SK-N-SH (cell line): Measurements from ENCODE around the gene CPA1.

Experiments used
- CHD2 ChIP-seq: fragments of 150-350 bp; IDR thresholded peaks from 2 replicates; pipeline ENCODE4 v1.6.1; 2018; ENCODE audit warnings: low read length; ENCODE audit not compliant: partially characterized antibody
- CTCF ChIP-seq: fragments of 200-600 bp; sonication (generic); IDR thresholded peaks from 2 replicates; pipeline ENCODE4 v1.6.1; 2017; ENCODE audit warnings: antibody characterized with exemption, mild to moderate bottlenecking, moderate library complexity
- EP300 ChIP-seq, 2 experiments: IDR thresholded peaks; 2 replicates each; pipeline versions ENCODE4 v1.4.0 to v1.6.1; 2012; ENCODE audit warnings: borderline replicate concordance in 1 of 2, low read depth in 1 of 2, low read length in 1 of 2
- JUND ChIP-seq: IDR thresholded peaks from 2 replicates; pipeline ENCODE4 v1.4.0; 2012
- NFIC ChIP-seq: IDR thresholded peaks from 2 replicates; pipeline ENCODE4 v1.4.0; 2012; ENCODE audit warnings: borderline replicate concordance
- SMC3 ChIP-seq: IDR thresholded peaks from 2 replicates; pipeline ENCODE4 v1.6.1; 2012; ENCODE audit warnings: low read depth, low read length, improper control_type of control experiment

GRCh38 chr7:130369110-130369711 is 11.1 kb upstream of the CPA1 start:
- TF ChIP-seq JUND = no peak
- no peak for TF ChIP-seq CHD2
- TF ChIP-seq EP300 (IDR thresholded peaks at IDR 0.05; ENCODE audit: borderline replicate concordance in 1 of 2, low read depth in 1 of 2, low read length in 1 of 2) = 0 out of 4 replicates have a peak, but pooled peaks of 1 of the 2 experiments have one; percentile 4
- TF ChIP-seq NFIC = peak; percentile 20; the same call in 1 of the 2 replicates
- TF ChIP-seq SMC3 = no peak
- TF ChIP-seq CTCF = no peak
